22Rv1 (cell line): ENCODE data around the gene LINS1.

Experiments used
- CTCF ChIP-seq: fragments of 450-650 bp; IDR thresholded peaks from 2 replicates; pipeline ENCODE4 v1.5.1; 2017; ENCODE audit warnings: mild to moderate bottlenecking
- ZFX ChIP-seq: fragments of 450-650 bp; IDR thresholded peaks from 2 replicates; pipeline ENCODE4 v1.6.1; 2017; ENCODE audit warnings: antibody characterized with exemption, borderline replicate concordance

GRCh38 chr15:100623301-100623700 is 21.3 kb upstream of the LINS1 start:
- TF ChIP-seq CTCF, result no peak
- no peak for TF ChIP-seq ZFX
